SH-SY5Y (cell line): ENCODE data around the gene C4orf36.

Source experiments
- GATA2 ChIP-seq: IDR thresholded peaks from 2 replicates; pipeline ENCODE4 v1.6.1; 2011; ENCODE audit warnings: mild to moderate bottlenecking, low read depth, low read length
- GATA3 ChIP-seq: IDR thresholded peaks from 2 replicates; pipeline ENCODE4 v1.6.1; 2011; ENCODE audit warnings: low read depth, mild to moderate bottlenecking, low read length, moderate library complexity

DNA sequence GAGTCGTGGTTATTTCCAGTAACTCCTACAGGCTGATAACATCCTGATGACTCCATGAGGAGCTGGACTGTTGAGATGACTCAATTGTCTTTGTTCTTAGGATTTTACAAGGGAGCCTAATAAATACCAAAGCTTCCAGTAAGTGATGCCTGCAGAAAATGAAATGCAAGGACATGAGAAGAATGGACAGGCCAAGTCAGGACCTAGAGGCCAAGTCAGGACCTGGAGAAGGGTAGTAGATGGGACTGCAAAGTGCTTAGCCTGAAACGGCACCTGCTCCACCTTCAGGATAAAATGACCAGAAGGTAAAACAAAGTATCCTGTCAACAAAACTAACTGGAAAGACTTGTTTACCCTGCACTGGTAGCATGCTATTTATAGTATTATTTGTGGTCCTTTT is 36.6 kb downstream of the C4orf36 start:
- no peak for TF ChIP-seq GATA3
- no peak for TF ChIP-seq GATA2
